ENCODE results near the gene HIP1R.
"Not testable (repeated sequence)": the region's sequence is repeated elsewhere in the genome, so short reads cannot be mapped to it uniquely, and the experiment has no call there.

Gene HIP1R

GRCh38 chr12:122875590-122876220 lies 40.4 kb downstream of the HIP1R start:
- peak; percentile 19 for DNase-seq

GRCh38 chr12:122876281-122876680 lies 41.0 kb downstream of the HIP1R start:
- not testable (repeated sequence) for DNase-seq

GRCh38 chr12:122876731-122877130 lies 41.5 kb downstream of the HIP1R start:
- peak; percentile 44 for DNase-seq

GRCh38 chr12:122878780-122879612 lies 43.7 kb downstream of the HIP1R start:
- DNase-seq = peak; percentile 14

GRCh38 chr12:122880155-122880667 lies 45.0 kb downstream of the HIP1R start:
- DNase-seq = peak; percentile 21

- peak; percentile 39 for DNase-seq
Observed at GRCh38 chr12:122880668-122881067, 45.4 kb downstream of the HIP1R start.

GRCh38 chr12:122882908-122883558 lies 47.8 kb downstream of the HIP1R start:
- no peak for DNase-seq

- DNase-seq = no peak
Observed at GRCh38 chr12:122884091-122884826, 49.0 kb downstream of the HIP1R start.

- DNase-seq = no peak
Observed at GRCh38 chr12:122884860-122885259, 49.6 kb downstream of the HIP1R start.

GRCh38 chr12:122886161-122886560 lies 50.9 kb downstream of the HIP1R start:
- no peak for DNase-seq

- DNase-seq = no peak
Observed at GRCh38 chr12:122886851-122887818, 51.9 kb downstream of the HIP1R start.

- DNase-seq = no peak
Observed at GRCh38 chr12:122887819-122888212, 52.6 kb downstream of the HIP1R start.

- DNase-seq = no peak
Observed at GRCh38 chr12:122888232-122888752, 53.0 kb downstream of the HIP1R start.

GRCh38 chr12:122889761-122890520 lies 54.7 kb downstream of the HIP1R start:
- no peak for DNase-seq

- DNase-seq = no peak
Observed at GRCh38 chr12:122891661-122892525, 56.6 kb downstream of the HIP1R start.

GRCh38 chr12:122892724-122893123 lies 57.5 kb downstream of the HIP1R start:
- not testable (repeated sequence) for DNase-seq

GRCh38 chr12:122893208-122894153 lies 58.2 kb downstream of the HIP1R start:
- no peak for DNase-seq

Data from femur (tissue), 1 donor.